GM18499 (cell line): ENCODE measurements around the gene LCORL.

Source experiments
- ATAC-seq: cut with Tn5 transposase; IDR thresholded peaks from one replicate; pipeline ENCODE4 v1.9.1; 2021; ENCODE audit warnings: moderate number of reproducible peaks; ENCODE audit not compliant: insufficient read depth, unreplicated experiment

LCORL gene

GRCh38 chr4:17794730-17795129 lies 226.8 kb downstream of the LCORL start:
- ATAC-seq: no peak
